ENCODE measurements around the gene PLOD1.
"Not testable (repeated sequence)": the region's sequence is repeated elsewhere in the genome, so short reads cannot be mapped to it uniquely, and the experiment has no call there.

PLOD1 gene

GRCh38 chr1:12005488-12006166 lies 71.1 kb downstream of the PLOD1 start:
- no peak for DNase-seq (ENCODE audit: low spot score)

- no peak for DNase-seq (ENCODE audit: low spot score)
Observed at GRCh38 chr1:12006167-12006921, 71.8 kb downstream of the PLOD1 start.

DNA sequence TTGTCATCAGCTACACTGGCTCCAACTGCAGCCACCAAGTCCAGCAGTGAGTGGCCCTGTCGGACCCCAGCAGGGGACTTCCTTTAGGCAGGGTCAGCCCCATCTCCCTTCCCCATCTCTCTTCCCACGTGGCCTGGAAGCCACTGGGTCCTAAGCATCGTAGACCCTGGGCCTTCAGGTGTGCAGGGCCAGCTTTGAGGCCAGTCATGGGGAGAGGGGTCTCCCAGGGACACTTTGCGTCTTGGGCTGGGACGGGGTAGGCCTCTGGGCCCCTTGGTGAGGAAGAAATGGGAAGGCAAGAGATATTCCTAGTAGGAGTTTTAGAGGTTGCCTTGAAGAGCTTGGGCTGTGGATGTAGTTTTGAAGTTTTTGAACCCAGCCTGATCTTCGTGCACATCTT lies 72.7 kb downstream of the PLOD1 start:
- no peak for DNase-seq (ENCODE audit: low spot score)

GRCh38 chr1:12008355-12008754 lies 73.8 kb downstream of the PLOD1 start:
- DNase-seq (ENCODE audit: low spot score), result not testable (repeated sequence)

DNA sequence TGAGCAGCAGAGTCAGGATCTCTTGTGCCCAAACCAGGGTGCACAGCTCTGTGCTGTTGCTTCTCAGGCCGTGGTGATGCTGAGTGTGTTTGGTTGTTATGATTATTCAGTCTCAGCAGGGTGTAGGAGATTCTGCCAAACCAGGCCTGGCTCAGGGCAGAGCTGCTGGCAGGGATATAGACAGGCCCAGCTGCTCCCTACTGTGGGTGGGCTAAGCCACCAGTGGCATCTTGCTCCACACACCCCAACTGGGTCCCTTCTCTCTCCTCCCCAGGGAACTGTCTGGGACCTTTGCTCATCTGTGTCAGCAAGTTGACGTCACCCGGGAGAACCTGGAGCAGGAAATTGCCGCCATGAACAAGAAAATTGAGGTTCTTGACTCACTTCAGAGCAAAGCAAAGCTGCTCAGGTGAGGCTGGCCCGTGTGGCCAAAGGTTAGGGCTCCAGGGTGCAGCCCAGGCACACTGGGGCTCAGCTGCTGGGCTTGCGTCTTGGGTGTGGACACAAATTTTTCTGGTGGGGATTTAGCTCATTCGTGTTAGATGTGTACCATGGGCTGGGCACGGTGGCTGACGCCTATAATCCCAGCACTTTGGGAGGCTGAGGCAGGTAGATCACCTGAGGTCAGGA lies 74.9 kb downstream of the PLOD1 start:
- DNase-seq (ENCODE audit: low spot score), result no peak

DNA sequence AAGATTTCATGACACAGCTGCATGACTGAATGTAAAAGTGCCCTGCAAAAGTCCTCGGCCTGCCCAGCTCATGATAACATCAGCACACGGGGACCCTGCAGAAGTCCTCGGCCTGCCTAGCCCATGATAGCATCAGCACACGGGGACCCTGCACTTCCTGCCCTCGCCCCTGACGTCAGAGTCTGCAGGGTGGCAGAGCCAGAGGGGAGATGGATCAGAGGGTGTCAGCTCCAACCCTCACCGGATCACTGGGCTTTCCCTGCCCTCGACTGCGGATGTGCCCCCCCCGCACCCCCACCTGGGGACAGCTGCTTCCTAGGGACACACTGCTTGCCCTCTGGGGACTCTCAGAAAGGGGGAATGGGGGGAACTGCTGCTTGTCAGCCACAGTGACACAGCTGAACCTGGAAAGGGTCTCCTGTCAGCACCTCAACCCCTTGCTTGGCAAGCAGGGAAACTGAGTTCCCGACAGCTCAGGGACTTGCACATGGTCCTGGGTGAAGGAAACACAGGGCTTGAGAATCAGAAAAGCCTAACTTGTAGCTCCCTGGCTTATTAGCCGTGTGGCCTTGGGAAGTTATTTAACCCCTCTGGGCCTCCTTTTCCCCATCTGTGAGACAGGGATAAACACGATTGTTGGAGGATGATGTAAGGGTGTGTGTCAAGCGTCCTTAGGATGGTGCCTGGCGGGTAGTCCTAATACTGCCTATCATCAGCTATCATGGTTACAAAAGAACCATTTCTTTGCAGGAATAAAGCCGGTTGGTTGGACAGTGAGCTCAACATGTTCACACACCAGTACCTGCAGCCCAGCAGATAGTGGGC lies 76.4 kb downstream of the PLOD1 start:
- no peak for DNase-seq (ENCODE audit: low spot score)

DNA sequence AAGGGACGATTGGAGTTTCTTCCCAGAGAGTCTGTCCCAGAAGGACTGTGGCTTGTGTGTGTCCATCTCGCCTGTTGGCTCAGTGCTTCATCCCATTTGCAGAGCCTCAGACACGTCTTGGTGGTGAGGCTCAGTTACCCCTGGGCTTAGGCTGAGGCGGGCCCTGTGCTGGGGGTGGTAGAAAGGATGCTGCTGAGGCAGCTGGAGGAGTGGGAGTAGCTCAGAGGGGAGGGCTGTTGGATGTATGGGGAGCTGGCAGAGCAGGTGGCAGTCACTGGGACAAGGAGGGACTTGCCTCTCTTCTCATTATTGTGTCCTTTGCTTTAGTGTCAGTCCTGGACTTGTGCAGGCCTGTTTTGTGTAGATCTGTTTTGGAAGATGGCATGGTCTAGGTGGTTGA lies 77.5 kb downstream of the PLOD1 start:
- no peak for DNase-seq (ENCODE audit: low spot score)

DNA sequence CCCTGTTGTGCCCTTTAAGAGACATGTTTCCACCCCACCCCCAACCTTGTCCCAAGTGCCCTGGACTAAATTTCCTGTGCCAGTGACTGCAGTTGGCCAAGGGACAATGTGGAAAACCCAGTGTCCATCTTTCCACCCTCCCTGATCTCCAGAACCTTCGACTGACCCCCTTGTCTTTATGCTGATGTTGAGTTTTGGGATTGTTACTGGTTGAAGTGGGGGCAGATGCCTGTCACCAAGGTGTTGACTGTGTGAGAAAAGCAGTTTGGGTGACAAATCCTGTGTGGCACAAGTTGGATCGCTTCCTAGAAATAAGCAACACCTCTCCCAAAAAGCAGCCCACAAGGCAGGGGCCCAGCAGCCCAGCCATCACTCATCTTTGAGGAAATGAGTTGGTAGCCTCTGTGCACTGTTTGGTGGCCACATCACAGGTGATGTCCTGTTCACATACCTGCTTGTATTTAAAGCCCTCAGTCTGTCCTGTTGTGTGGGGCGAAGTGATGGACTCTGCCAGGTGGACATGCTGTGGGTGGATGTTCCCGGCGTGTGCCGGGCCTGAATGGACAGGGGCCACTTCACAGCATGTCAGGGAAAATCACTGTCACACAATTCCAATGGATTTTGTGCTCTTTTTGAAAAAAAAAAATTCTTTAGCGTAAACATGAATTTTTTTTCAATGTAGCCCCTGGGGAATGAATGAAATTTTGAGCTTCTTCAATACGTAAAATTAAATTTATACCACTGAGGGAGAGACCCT lies 78.2 kb downstream of the PLOD1 start:
- no peak for DNase-seq (ENCODE audit: low spot score)

DNA sequence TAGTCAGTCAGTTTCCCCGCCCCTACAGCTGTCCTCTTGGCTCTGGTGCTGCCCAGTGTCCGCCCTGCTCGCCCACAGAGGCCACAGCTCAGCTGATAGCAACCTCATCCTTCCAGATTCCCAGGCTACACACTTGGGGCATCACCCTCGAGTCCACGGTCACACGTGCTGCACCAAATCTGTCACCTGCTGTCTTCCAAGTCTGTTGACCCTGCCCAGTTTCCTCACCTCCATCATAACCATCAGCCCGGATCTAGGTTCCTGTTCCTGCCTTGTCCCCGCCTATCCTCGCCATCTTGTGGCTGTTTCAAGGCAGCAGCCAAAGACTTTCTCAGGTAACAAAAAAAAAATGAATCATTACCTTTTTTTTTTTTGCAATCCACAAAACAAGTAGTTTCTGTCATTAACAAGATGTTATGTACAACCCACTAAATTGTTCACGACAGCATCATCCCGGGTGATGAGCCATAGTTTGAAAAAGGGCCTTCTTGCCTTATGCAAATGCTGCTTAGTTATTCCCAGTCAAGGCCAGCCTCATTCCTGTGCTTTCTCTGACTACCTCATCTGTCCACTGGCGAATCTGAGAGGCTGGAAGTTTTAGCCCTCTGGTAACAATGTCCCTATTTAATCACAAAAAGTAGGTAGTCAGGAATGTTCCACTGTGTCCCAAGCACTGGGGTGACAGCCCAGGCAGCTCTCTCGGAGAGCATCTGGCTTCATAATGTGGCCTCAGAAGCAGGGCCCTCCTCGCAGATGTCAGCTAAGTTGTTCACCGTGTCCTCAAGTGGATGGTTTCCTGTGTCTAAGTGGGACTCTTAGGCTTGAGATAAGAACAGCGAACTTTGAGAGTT lies 79.8 kb downstream of the PLOD1 start:
- no peak for DNase-seq (ENCODE audit: low spot score)

- no peak for DNase-seq (ENCODE audit: low spot score)
Observed at GRCh38 chr1:12015001-12015491, 80.5 kb downstream of the PLOD1 start.

DNA sequence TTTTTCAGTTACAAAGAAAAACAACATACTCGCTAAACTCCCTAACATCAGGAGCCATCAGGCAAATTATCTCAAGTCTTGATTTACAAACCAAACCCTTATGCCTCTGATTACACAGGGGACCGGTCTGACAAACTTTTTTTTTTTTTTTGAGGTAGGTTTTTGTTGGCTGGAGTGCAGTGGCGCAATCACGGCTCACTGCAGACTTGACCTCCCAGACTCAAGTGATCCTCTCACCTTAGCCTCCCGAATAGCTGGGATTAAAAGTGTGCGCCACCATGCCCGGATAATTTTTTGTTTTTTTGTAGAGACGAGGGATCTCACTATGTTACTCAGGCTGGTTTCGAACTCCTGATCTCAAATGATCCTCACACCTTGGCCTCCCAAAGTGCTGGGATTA lies 81.0 kb downstream of the PLOD1 start:
- no peak for DNase-seq (ENCODE audit: low spot score)

DNA sequence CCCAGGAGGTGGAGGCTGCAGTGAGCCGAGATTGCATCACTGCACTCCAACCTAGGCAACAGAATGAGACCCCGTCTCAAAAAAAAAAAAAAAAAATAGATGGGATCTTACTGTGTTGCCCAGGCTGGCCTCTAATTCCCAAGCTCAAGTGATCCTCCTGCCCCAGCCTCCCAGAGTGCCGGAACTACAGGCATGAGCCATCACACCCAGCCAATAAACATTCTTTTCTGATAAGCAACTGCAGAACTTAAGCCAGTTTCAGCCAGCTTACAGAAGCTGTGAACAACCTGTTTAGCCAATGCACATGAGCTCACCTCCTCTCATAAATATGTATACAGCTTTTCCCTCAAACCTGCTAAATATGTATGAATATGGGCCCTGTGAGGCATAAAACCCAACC lies 81.7 kb downstream of the PLOD1 start:
- DNase-seq (ENCODE audit: low spot score), result no peak

- DNase-seq (ENCODE audit: low spot score), result no peak
Observed at GRCh38 chr1:12019858-12020509, 85.5 kb downstream of the PLOD1 start.

- DNase-seq (ENCODE audit: low spot score), result no peak
Observed at GRCh38 chr1:12021616-12022015, 87.1 kb downstream of the PLOD1 start.

DNA sequence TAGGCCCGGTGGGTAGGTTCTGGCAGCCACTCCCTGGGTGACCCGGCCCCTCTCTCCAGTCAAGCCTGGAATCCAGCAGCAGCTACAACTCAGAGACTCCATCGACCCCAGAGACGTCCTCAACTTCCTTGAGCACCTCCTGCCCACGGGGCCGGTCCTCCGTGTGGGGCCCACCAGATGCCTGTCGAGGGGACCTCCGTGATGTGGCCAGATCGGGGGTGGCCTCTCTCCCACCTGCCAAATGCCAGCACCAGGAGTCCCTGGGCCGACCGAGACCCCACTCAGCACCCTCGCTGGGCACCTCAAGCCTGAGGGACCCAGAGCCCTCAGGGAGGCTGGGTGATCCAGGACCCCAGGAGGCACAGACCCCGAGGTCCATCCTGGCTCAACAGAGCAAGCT lies 87.5 kb downstream of the PLOD1 start:
- no peak for DNase-seq (ENCODE audit: low spot score)

All from SK-N-DZ (cell line).